ENCODE data around the gene RPL10. TPM values are rescaled to one million over a fixed set of nuclear protein-coding genes. Genes with fewer than 3 reads are reported as not detected.

RPL10 gene
- total and polyA plus RNA-seq, 2 of the 8 experiments (the other 6 are each of a cell fraction or from before 2014, with no cell fraction given), result 2,633 to 4,293 TPM

DNA sequence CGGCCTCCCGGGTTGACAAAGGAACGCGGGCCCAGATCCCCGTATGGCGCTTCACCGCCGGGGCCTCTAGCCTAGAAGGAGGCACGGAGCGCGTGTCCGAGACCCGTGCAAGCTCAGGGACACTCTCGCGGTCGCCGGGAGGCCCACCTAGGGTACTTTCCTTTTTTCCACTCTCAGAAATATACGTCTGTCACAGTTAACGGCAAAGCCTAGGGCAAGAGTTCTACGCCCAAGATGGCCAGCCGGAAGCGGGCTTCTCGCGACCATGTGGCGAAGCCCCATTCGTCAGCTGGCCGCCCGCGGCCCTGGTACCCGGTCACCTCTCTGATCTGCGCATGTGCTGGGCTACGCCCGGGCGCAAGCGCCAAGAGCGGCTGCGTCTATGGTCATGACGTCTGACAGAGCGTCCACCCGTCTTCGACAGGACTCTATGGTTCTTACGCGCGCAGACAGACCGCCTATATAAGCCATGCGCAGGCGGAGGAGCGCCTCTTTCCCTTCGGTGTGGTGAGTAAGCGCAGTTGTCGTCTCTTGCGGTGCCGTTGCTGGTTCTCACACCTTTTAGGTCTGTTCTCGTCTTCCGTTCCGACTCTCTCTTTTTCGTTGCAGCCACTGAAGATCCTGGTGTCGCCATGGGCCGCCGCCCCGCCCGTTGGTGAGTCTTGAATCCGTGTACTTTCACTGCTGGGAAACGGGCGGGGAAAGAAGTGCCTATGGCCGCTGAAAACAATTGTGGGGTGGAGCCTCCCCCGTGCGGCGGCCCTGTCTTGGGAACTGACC lies at the start of gene RPL10 (continued):
- TF ChIP-seq, protein P1, sequence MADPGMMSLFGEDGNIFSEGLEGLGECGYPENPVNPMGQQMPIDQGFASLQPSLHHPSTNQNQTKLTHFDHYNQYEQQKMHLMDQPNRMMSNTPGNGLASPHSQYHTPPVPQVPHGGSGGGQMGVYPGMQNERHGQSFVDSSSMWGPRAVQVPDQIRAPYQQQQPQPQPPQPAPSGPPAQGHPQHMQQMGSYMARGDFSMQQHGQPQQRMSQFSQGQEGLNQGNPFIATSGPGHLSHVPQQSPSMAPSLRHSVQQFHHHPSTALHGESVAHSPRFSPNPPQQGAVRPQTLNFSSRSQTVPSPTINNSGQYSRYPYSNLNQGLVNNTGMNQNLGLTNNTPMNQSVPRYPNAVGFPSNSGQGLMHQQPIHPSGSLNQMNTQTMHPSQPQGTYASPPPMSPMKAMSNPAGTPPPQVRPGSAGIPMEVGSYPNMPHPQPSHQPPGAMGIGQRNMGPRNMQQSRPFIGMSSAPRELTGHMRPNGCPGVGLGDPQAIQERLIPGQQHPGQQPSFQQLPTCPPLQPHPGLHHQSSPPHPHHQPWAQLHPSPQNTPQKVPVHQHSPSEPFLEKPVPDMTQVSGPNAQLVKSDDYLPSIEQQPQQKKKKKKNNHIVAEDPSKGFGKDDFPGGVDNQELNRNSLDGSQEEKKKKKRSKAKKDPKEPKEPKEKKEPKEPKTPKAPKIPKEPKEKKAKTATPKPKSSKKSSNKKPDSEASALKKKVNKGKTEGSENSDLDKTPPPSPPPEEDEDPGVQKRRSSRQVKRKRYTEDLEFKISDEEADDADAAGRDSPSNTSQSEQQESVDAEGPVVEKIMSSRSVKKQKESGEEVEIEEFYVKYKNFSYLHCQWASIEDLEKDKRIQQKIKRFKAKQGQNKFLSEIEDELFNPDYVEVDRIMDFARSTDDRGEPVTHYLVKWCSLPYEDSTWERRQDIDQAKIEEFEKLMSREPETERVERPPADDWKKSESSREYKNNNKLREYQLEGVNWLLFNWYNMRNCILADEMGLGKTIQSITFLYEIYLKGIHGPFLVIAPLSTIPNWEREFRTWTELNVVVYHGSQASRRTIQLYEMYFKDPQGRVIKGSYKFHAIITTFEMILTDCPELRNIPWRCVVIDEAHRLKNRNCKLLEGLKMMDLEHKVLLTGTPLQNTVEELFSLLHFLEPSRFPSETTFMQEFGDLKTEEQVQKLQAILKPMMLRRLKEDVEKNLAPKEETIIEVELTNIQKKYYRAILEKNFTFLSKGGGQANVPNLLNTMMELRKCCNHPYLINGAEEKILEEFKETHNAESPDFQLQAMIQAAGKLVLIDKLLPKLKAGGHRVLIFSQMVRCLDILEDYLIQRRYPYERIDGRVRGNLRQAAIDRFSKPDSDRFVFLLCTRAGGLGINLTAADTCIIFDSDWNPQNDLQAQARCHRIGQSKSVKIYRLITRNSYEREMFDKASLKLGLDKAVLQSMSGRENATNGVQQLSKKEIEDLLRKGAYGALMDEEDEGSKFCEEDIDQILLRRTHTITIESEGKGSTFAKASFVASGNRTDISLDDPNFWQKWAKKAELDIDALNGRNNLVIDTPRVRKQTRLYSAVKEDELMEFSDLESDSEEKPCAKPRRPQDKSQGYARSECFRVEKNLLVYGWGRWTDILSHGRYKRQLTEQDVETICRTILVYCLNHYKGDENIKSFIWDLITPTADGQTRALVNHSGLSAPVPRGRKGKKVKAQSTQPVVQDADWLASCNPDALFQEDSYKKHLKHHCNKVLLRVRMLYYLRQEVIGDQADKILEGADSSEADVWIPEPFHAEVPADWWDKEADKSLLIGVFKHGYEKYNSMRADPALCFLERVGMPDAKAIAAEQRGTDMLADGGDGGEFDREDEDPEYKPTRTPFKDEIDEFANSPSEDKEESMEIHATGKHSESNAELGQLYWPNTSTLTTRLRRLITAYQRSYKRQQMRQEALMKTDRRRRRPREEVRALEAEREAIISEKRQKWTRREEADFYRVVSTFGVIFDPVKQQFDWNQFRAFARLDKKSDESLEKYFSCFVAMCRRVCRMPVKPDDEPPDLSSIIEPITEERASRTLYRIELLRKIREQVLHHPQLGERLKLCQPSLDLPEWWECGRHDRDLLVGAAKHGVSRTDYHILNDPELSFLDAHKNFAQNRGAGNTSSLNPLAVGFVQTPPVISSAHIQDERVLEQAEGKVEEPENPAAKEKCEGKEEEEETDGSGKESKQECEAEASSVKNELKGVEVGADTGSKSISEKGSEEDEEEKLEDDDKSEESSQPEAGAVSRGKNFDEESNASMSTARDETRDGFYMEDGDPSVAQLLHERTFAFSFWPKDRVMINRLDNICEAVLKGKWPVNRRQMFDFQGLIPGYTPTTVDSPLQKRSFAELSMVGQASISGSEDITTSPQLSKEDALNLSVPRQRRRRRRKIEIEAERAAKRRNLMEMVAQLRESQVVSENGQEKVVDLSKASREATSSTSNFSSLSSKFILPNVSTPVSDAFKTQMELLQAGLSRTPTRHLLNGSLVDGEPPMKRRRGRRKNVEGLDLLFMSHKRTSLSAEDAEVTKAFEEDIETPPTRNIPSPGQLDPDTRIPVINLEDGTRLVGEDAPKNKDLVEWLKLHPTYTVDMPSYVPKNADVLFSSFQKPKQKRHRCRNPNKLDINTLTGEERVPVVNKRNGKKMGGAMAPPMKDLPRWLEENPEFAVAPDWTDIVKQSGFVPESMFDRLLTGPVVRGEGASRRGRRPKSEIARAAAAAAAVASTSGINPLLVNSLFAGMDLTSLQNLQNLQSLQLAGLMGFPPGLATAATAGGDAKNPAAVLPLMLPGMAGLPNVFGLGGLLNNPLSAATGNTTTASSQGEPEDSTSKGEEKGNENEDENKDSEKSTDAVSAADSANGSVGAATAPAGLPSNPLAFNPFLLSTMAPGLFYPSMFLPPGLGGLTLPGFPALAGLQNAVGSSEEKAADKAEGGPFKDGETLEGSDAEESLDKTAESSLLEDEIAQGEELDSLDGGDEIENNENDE (IDR thresholded peaks at IDR 0.05; ENCODE audit: insufficient replicate concordance, low read length), result no peak
- TF ChIP-seq SUZ12 (IDR thresholded peaks at IDR 0.05; ENCODE audit: low read length) (no peak), POU5F1 (IDR thresholded peaks at IDR 0.05; ENCODE audit: low read depth, low read length) (no peak), CHD2 (IDR thresholded peaks at IDR 0.05; ENCODE audit: low read length) (0 out of 2 replicates have a peak, but pooled peaks have one; percentile 48), YY1 (IDR thresholded peaks at IDR 0.05; ENCODE audit: low read depth, low read length) (peak; percentile 87), RFX5 (IDR thresholded peaks at IDR 0.05; ENCODE audit: borderline replicate concordance, low read depth, low read length) (no peak), TBP (IDR thresholded peaks at IDR 0.05; ENCODE audit: low read depth, low read length) (peak; percentile 98), MAFK (IDR thresholded peaks at IDR 0.05; ENCODE audit: low read depth, low read length) (no peak)
- TF ChIP-seq, protein P2, sequence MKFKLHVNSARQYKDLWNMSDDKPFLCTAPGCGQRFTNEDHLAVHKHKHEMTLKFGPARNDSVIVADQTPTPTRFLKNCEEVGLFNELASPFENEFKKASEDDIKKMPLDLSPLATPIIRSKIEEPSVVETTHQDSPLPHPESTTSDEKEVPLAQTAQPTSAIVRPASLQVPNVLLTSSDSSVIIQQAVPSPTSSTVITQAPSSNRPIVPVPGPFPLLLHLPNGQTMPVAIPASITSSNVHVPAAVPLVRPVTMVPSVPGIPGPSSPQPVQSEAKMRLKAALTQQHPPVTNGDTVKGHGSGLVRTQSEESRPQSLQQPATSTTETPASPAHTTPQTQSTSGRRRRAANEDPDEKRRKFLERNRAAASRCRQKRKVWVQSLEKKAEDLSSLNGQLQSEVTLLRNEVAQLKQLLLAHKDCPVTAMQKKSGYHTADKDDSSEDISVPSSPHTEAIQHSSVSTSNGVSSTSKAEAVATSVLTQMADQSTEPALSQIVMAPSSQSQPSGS (IDR thresholded peaks at IDR 0.05; ENCODE audit: low read length), result peak; percentile 76; the same call in 1 of the 2 replicates
